Activated T-helper 1 cell treated with anti-CD3 and anti-CD28 coated beads, Interleukin-12 subunit alpha, Interleukin-12 subunit beta, Interleukin-2, Interleukin-4 antibody, amounts not matched to agents 30 ng/mL and 10 ng/mL and 1 ng/mL, durations not matched to agents 14 hours and 24 hours and 36 hours (primary cell): ENCODE results near the gene MTF2. TPM values are rescaled to one million over a fixed set of nuclear protein-coding genes. Genes with fewer than 3 reads are reported as not detected.

ENCODE experiments used
- DNase-seq: peaks from one replicate; pipeline ENCODE4 v3.0.0; 2021; ENCODE audit warnings: low spot score
- H3K27ac Mint-ChIP-seq: one replicate; pipeline ENCODE4 v1.8.0; 2021; ENCODE audit warnings: mild to moderate bottlenecking, mixed read lengths
- H3K27me3 Mint-ChIP-seq: one replicate; pipeline ENCODE4 v1.8.0; 2022; ENCODE audit warnings: mild to moderate bottlenecking, moderate library complexity, mixed read lengths; ENCODE audit not compliant: insufficient read depth
- H3K36me3 Mint-ChIP-seq: one replicate; pipeline ENCODE4 v1.8.0; 2021; ENCODE audit warnings: low read depth, mixed read lengths
- H3K4me1 Mint-ChIP-seq: one replicate; pipeline ENCODE4 v1.8.0; 2021; ENCODE audit warnings: low read depth, mixed read lengths
- H3K4me3 Mint-ChIP-seq: one replicate; pipeline ENCODE4 v1.8.0; 2021; ENCODE audit warnings: mild to moderate bottlenecking, moderate library complexity, mixed read lengths
- H3K9me3 Mint-ChIP-seq: one replicate; pipeline ENCODE4 v1.8.0; 2021; ENCODE audit warnings: mixed read lengths
- intact Hi-C: fragments of 100-400 bp; cut with micrococcal nuclease; formaldehyde crosslinking; loops from one replicate; pipeline ENCODE4 v1.15.1; 2024
- total RNA-seq: library from RNA; stranded (reverse); gene quantifications from 2 replicates; pipeline ENCODE4 v1.2.3, GENCODE V29; 2022

MTF2 gene
- total RNA-seq, 1 donor from 2014 or later: 68.4 TPM

- intact Hi-C loops: loop anchor here (1.0 to 10.0 kb wide), 12 partner anchors 10 to 697 kb away; partner anchors contain the start of genes GFI1, MTF2 and RPL5
- H3K27me3 Mint-ChIP-seq: no peaks in the 10 kb centered on the region
- H3K4me1 Mint-ChIP-seq: peaks cover 59% of the 10 kb centered on the region
- H3K9me3 Mint-ChIP-seq: peaks cover 3% of the 10 kb centered on the region
- H3K4me3 Mint-ChIP-seq: peak within 1 kb of the TSS; percentile 93
- peak; percentile 10 for DNase-seq
- H3K27ac Mint-ChIP-seq: peak within 1 kb of the TSS; percentile 96
- H3K36me3 Mint-ChIP-seq: peaks cover 21% of the 10 kb centered on the region
Measured at GRCh38 chr1:93180723-93181613, 101.9 kb downstream of the MTF2 start, which contains the start of gene CCDC18. TSS of gene CCDC18 (plus strand) at chr1:93180724. CDS start at chr1:93183362, 2,638 bp downstream.

DNA sequence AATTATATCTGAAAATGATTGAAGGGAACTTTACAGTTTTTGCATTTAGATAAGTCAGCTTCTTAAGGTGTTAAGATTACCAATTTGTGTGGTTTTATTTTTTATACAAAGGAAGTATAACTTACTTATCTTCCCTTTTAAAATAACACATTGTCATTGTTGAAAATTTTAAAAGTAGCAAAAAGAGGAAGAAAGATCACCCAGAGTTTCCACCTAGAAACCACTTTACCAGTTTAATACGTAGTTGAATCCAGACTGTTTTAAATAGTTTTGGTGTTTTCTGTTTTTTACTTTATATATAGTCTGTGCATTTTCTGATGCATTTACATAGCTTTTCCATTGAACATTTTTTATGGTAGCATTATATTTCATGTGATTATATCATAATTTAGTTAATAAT is 107.6 kb downstream of the MTF2 start:
- Mint-ChIP-seq H3K36me3 (peaks cover 28% of the 10 kb centered on the region), H3K27me3 (no peaks in the 10 kb centered on the region), H3K27ac (no peak overlapping the region), H3K4me1 (peaks cover 48% of the 10 kb centered on the region), H3K4me3 (no peak overlapping the region), H3K9me3 (no peaks in the 10 kb centered on the region)
- no peak for DNase-seq
- intact Hi-C loops: loop anchor here (10.0 kb wide), 2 partner anchors 602 to 702 kb away; partner anchors contain the start of gene GFI1

Other genes starting within 250 kb of the MTF2 start
- gene RPL5, start 247.2 kb upstream of the MTF2 start, total RNA-seq: 1,115 and 1,120 TPM in 2 replicates
- 20.3 and 20.8 TPM in 2 replicates for gene DIPK1A, start 117.8 kb upstream of the MTF2 start, total RNA-seq
- 46.7 and 48.7 TPM in 2 replicates for gene TMED5, start 101.1 kb downstream of the MTF2 start, total RNA-seq
- gene CCDC18, start 101.4 kb downstream of the MTF2 start, total RNA-seq: 11.6 and 17.1 TPM in 2 replicates